AG04450 (cell line): Measurements from ENCODE around the gene GCNT2. TPM values are rescaled to one million over a fixed set of nuclear protein-coding genes. Genes with fewer than 3 reads are reported as not detected.
"Not testable (repeated sequence)": the region's sequence is repeated elsewhere in the genome, so short reads cannot be mapped to it uniquely, and the experiment has no call there.

Experiments
- CTCF ChIA-PET: fragments of 300-600, 350-600 bp; formaldehyde crosslinking; extraction: SDS; loops from one replicate; lab custom pipeline; 2022; ENCODE audit warnings: antibody characterized with exemption, inconsistent platforms; lab: Charles Lee
- POLR2A ChIA-PET: fragments of 350-600 bp; formaldehyde crosslinking; extraction: SDS; loops from one replicate; lab custom pipeline; 2021; ENCODE audit warnings: antibody characterized with exemption, inconsistent platforms; lab: Yijun Ruan, JAX
- DNase-seq: peaks from one replicate; pipeline ENCODE4 v3.0.0-alpha.2; 2011; ENCODE audit warnings: low read depth, low spot score
- H3K27ac ChIP-seq: one replicate; pipeline ENCODE4 v1.5.1; 2012; ENCODE audit warnings: low read depth, low read length, control low read depth
- H3K27me3 ChIP-seq: one replicate; pipeline ENCODE4 v1.6.0; 2012; ENCODE audit warnings: low read length; ENCODE audit not compliant: control insufficient read depth, insufficient read depth
- H3K4me3 ChIP-seq: 2 replicates; pipeline ENCODE4 v1.5.1; 2011; ENCODE audit warnings: mild to moderate bottlenecking, low read depth, low read length, control low read depth
- H3K9me3 ChIP-seq: 2 replicates; pipeline ENCODE4 v1.5.1; 2012; ENCODE audit warnings: low read length; ENCODE audit not compliant: control insufficient read depth, insufficient read depth
- polyA plus RNA-seq: library from polyadenylated mRNA; depleted of rRNA; stranded (reverse); fragments of >200 nt; gene quantifications from 2 replicates; pipeline ENCODE4 v1.2.3, GENCODE V29; 2011
- TF ChIP-seq, protein P1 (sequence below): IDR thresholded peaks from 2 replicates; pipeline ENCODE4 v1.5.1; 2011; ENCODE audit warnings: low read depth, low read length, control low read depth, inconsistent platforms

The GCNT2 gene
- polyA plus RNA-seq, 1 experiment = 2.5 TPM

DNA sequence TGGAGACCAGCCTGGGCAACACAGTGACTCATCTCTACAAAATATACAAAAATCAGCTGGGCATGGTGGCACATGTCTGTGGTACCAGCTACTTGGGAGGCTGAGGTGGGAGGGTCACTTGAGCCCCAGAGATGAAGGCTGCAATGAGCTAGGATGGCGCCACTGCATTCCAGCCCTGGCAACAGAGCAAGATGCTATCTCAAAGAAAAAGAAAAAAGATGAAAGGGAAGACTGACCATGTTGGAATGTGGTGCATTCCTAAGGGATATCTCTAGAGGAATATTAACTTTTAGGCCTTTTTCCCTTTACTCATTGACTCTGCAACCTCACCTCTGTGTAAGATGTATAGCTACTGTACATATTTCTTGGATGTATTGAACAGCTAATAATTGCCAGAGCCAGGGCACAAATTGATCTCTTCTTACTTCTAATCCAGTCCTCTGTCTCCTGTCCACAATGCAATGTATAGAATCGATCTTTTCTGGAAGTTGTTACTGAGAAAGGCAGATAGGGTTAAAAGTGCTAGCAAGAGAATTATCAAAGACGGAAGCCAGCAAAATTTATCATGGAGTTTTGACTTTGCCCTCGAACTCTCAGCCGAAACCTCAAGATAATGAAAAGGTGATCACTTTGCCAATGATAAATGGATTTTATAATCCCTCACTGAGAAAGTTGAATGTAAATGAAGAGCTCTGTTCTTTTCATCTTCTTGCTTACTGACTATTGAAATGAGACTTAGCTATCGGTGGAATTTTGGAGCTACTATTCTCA, 46.3 kb downstream of the GCNT2 start:
- TF ChIP-seq, protein P1, sequence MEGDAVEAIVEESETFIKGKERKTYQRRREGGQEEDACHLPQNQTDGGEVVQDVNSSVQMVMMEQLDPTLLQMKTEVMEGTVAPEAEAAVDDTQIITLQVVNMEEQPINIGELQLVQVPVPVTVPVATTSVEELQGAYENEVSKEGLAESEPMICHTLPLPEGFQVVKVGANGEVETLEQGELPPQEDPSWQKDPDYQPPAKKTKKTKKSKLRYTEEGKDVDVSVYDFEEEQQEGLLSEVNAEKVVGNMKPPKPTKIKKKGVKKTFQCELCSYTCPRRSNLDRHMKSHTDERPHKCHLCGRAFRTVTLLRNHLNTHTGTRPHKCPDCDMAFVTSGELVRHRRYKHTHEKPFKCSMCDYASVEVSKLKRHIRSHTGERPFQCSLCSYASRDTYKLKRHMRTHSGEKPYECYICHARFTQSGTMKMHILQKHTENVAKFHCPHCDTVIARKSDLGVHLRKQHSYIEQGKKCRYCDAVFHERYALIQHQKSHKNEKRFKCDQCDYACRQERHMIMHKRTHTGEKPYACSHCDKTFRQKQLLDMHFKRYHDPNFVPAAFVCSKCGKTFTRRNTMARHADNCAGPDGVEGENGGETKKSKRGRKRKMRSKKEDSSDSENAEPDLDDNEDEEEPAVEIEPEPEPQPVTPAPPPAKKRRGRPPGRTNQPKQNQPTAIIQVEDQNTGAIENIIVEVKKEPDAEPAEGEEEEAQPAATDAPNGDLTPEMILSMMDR = no peak
- Histone ChIP-seq H3K27me3 (no peaks in the 10 kb centered on the region), H3K27ac (no peak overlapping the region), H3K4me3 (no peak overlapping the region), H3K9me3 (no peaks in the 10 kb centered on the region)
- ChIA-PET POLR2A (no interaction called here), CTCF (interaction anchor here (1.5 kb wide), 1 partner anchor 11 kb away, joined by 3 read pairs; no protein-coding TSS in a partner anchor)
- DNase-seq = no peak

DNA sequence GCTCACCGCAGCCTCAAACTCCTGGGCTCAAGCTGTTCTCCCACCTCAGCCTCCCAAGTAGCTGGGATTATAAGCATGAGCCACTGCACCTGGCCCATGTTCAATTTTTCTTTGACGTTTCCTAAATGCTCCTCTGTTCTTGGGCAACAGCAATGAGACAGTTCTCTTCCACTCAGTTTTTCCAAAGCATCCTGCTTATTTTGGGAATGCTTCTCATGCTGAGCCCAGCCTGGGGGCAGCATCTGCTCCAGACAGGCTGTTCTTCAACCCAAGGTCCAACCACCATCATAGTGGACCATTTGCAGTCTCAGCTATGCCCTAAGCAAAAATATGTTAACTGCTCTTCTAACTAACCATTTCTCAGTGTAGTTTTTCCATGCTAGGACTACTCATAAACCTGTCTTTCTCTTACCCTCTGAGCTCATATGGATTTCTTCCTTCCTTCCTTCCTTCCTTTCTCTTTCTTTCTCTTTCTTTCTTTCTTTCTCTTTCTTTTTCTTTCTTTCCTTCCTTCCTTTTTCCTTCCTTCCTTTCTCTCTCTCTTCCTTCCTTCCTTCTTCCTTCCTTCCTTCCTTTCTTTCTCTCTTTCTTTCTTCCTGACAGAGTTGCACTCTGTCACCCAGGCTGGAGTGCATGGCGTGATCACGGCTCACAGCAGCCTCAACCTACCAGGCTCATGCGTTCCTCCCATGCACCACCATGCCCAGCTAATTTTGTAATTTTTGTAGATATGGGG, 48.4 kb downstream of the GCNT2 start:
- POLR2A ChIA-PET = no interaction called here
- DNase-seq = no peak
- CTCF ChIA-PET = interaction anchor here (0.6 kb wide), 1 partner anchor 548 kb away, joined by 3 read pairs; no protein-coding TSS in a partner anchor

DNA sequence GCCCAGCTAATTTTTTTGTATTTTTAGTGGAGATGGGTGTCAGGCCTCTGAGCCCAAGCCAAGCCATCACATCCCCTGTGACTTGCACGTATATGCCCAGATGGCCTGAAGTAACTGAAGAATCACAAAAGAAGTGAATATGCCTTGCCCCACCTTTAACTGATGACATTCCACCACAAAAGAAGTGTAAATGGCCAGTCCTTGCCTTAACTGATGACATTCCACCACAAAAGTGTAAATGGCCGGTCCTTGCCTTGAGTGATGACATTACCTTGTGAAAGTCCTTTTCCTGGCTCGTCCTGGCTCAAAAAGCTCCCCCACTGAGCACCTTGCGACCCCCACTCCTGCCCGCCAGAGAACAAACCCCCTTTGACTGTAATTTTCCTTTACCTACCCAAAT, 54.4 kb downstream of the GCNT2 start:
- H3K27ac ChIP-seq, H3K9me3 ChIP-seq, H3K4me3 ChIP-seq, H3K27me3 ChIP-seq, POLR2A ChIA-PET, CTCF ChIA-PET, DNase-seq: not testable (repeated sequence)

More for the DNA sequence above, 48.4 kb downstream of the GCNT2 start:
- Histone ChIP-seq H3K9me3 (no peaks in the 10 kb centered on the region; the same call in 1 of the 2 replicates), H3K4me3 (no peak overlapping the region), H3K27me3 (no peaks in the 10 kb centered on the region), H3K27ac (no peak overlapping the region)
- TF ChIP-seq, protein P1 = no peak

DNA sequence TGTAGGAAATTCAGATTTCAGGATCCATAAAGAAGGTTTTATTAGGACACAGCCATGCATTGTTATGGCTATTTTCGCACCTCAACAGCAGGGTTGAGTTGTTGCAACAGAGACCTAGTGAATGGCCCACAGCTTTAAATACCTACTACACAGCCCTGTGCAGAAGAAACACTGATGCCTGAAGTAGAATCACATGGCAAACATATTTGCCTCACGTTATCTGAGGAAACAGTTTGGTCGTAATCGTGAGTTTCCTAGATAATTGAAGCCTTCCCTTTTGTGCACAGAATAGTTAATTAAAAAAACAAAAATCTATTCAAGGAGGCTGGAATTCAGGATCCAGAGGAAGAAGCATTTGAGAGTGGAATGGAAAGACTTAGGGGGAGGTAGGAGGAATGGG, 55.1 kb downstream of the GCNT2 start:
- H3K4me3 ChIP-seq = no peak overlapping the region
- CTCF ChIA-PET = no interaction called here
- TF ChIP-seq, protein P1 = no peak
- H3K27ac ChIP-seq = no peak overlapping the region
- POLR2A ChIA-PET = no interaction called here
- H3K27me3 ChIP-seq = no peaks in the 10 kb centered on the region
- DNase-seq = no peak
- no peaks in the 10 kb centered on the region; the same call in none of the 2 replicates for H3K9me3 ChIP-seq

- Histone ChIP-seq H3K27me3 (no peaks in the 10 kb centered on the region), H3K9me3 (no peaks in the 10 kb centered on the region; the same call in none of the 2 replicates), H3K4me3 (no peak overlapping the region), H3K27ac (no peak overlapping the region)
- TF ChIP-seq, protein P1 = no peak
- ChIA-PET POLR2A (no interaction called here), CTCF (no interaction called here)
- DNase-seq = no peak
Observed at GRCh38 chr6:10577112-10577511, 56.0 kb downstream of the GCNT2 start.
